H1 (cell line): ENCODE results near the gene DNAJB13. TPM values are rescaled to one million over a fixed set of nuclear protein-coding genes. Genes with fewer than 3 reads are reported as not detected.

Experiments
- CTCF ChIA-PET: fragments of 300-600 bp; sonication (Branson Sonifier 250); formaldehyde crosslinking; loops from one replicate; lab custom pipeline; 2021; ENCODE audit not compliant: partially characterized antibody; lab: Charles Lee
- POLR2A ChIA-PET: fragments of 300-600 bp; sonication (Branson Sonifier 250); formaldehyde crosslinking; loops from one replicate; lab custom pipeline; 2021; ENCODE audit warnings: inconsistent platforms; ENCODE audit not compliant: partially characterized antibody; lab: Charles Lee
- DNase-seq, 2 experiments: peaks; one replicate each; pipeline versions ENCODE4 v3.0.0 to v3.0.0-alpha.2; 2010 to 2022; ENCODE audit warnings: low spot score in 2 of 2, low read depth in 1 of 2, mixed read lengths in 1 of 2
- FAIRE-seq: peaks from 2 replicates; lab custom pipeline; 2011; peaks lifted over from hg19 to GRCh38; lab: Jason Lieb, UNC
- H2AFZ ChIP-seq: 2 replicates; pipeline ENCODE4 v1.8.1; 2012; ENCODE audit warnings: low read length, inconsistent platforms
- H2AK5ac ChIP-seq: 2 replicates; pipeline ENCODE4 v1.6.1; 2013; ENCODE audit warnings: low read depth, low read length
- H2BK120ac ChIP-seq: replicated peaks from 2 replicates; pipeline ENCODE3; 2013; ENCODE audit warnings: low read depth, low read length, inconsistent platforms
- H2BK12ac ChIP-seq: 2 replicates; pipeline ENCODE4 v1.6.1; 2013; ENCODE audit warnings: low read depth, low read length
- H2BK15ac ChIP-seq: 2 replicates; pipeline ENCODE4 v1.6.1; 2013; ENCODE audit warnings: low read length
- H2BK20ac ChIP-seq: 2 replicates; pipeline ENCODE4 v1.6.1; 2013; ENCODE audit warnings: low read length
- H2BK5ac ChIP-seq: 2 replicates; pipeline ENCODE4 v1.6.1; 2013; ENCODE audit warnings: low read depth, low read length
- H3K14ac ChIP-seq: 2 replicates; pipeline ENCODE4 v1.6.1; 2013; ENCODE audit warnings: inconsistent platforms; ENCODE audit not compliant: insufficient read length
- H3K18ac ChIP-seq: 2 replicates; pipeline ENCODE4 v1.6.1; 2013; ENCODE audit warnings: low read length; ENCODE audit errors: extremely low read depth
- H3K23ac ChIP-seq: 2 replicates; pipeline ENCODE4 v1.6.1; 2013; ENCODE audit warnings: inconsistent platforms; ENCODE audit not compliant: insufficient read length
- H3K23me2 ChIP-seq: 2 replicates; pipeline ENCODE4 v1.6.1; 2013; ENCODE audit warnings: low read depth, low read length
- H3K27ac ChIP-seq: 2 replicates; pipeline ENCODE4 v1.6.1; 2011; ENCODE audit warnings: low read depth, low read length, inconsistent platforms
- H3K27me3 ChIP-seq, 4 experiments: replicated peaks in 1 of 4; 1 replicate in 1 of 4; 2 replicates in 3 of 4; pipeline versions ENCODE4 v1.6.1 to v1.8.1; 2011 to 2013; ENCODE audit warnings: low read length in 3 of 4, mild to moderate bottlenecking in 3 of 4, inconsistent platforms in 2 of 4, mixed read lengths in 2 of 4, moderate library complexity in 1 of 4; ENCODE audit not compliant: control insufficient read depth in 3 of 4, insufficient read depth in 3 of 4; ENCODE audit errors: extremely low read depth in 1 of 4
- H3K36me3 ChIP-seq, 4 experiments: 2 replicates each; pipeline versions ENCODE4 v1.6.1 to v1.8.1; 2011 to 2013; ENCODE audit warnings: mild to moderate bottlenecking in 4 of 4, low read length in 3 of 4, moderate library complexity in 2 of 4, control low read depth in 1 of 4, inconsistent platforms in 1 of 4; ENCODE audit not compliant: insufficient read depth in 4 of 4, control insufficient read depth in 2 of 4
- H3K4ac ChIP-seq: replicated peaks from 2 replicates; pipeline ENCODE3; 2013; ENCODE audit warnings: low read length, low read depth, mixed read lengths, inconsistent platforms; ENCODE audit not compliant: insufficient read length
- H3K4me1 ChIP-seq, 4 experiments: replicated peaks in 1 of 4; 1 replicate in 1 of 4; 2 replicates in 3 of 4; pipeline versions ENCODE4 v1.6.1 to v1.8.1; 2011 to 2013; ENCODE audit warnings: low read length in 3 of 4, inconsistent platforms in 2 of 4, mixed read lengths in 1 of 4; ENCODE audit not compliant: insufficient read depth in 4 of 4, control insufficient read depth in 3 of 4
- H3K4me2 ChIP-seq, 2 experiments: 2 replicates each; pipeline versions ENCODE4 v1.6.1 to v1.8.1; 2011 to 2013; ENCODE audit warnings: low read depth in 2 of 2, low read length in 2 of 2, control low read depth in 1 of 2, inconsistent platforms in 1 of 2, mild to moderate bottlenecking in 1 of 2; ENCODE audit not compliant: insufficient read depth in 1 of 2
- H3K4me3 ChIP-seq, 4 experiments: fragments of 200-600, 300-600 bp in 1 of 4; sonication (generic), shearing (Covaris generic), sonication (Bioruptor Twin) in 1 of 4; 2 replicates each; pipeline versions ENCODE4 v1.5.1 to v1.8.1; 2011 to 2016; ENCODE audit warnings: low read length in 4 of 4, low read depth in 3 of 4, control low read depth in 2 of 4, inconsistent platforms in 2 of 4, mild to moderate bottlenecking in 2 of 4, mixed read lengths in 1 of 4, moderate library complexity in 1 of 4; ENCODE audit not compliant: insufficient read depth in 2 of 4; ENCODE audit errors: extremely low read depth in 1 of 4
- H3K56ac ChIP-seq: replicated peaks from 2 replicates; pipeline ENCODE3; 2013; ENCODE audit warnings: low read depth, mild to moderate bottlenecking, mixed read lengths, low read length, inconsistent platforms; ENCODE audit not compliant: insufficient read length
- H3K79me1 ChIP-seq: 2 replicates; pipeline ENCODE4 v1.6.1; 2013; ENCODE audit warnings: low read depth, low read length, control low read depth
- H3K79me2 ChIP-seq, 2 experiments: 2 replicates each; pipeline versions ENCODE4 v1.6.1 to v1.8.1; 2012 to 2013; ENCODE audit warnings: low read length in 2 of 2, mild to moderate bottlenecking in 2 of 2, inconsistent platforms in 1 of 2; ENCODE audit not compliant: insufficient read depth in 2 of 2, control insufficient read depth in 1 of 2
- H3K9ac ChIP-seq, 4 experiments: replicated peaks in 1 of 4; 1 replicate in 1 of 4; 2 replicates in 3 of 4; pipeline versions ENCODE4 v1.6.1 to v1.8.1; 2011 to 2013; ENCODE audit warnings: low read depth in 3 of 4, low read length in 3 of 4, control low read depth in 2 of 4, mild to moderate bottlenecking in 2 of 4, moderate library complexity in 2 of 4, inconsistent platforms in 1 of 4; ENCODE audit errors: extremely low read depth in 1 of 4
- H3K9me3 ChIP-seq, 2 experiments: 2 replicates each; pipeline versions ENCODE4 v1.6.1 to v1.8.1; 2012 to 2013; ENCODE audit warnings: mild to moderate bottlenecking in 2 of 2, moderate library complexity in 2 of 2, control low read depth in 1 of 2, inconsistent platforms in 1 of 2, low read depth in 1 of 2, low read length in 1 of 2, mixed read lengths in 1 of 2; ENCODE audit not compliant: insufficient read depth in 2 of 2
- H4K20me1 ChIP-seq, 2 experiments: replicated peaks in 1 of 2; 2 replicates each; pipeline versions ENCODE3 to v1.8.1; 2011 to 2013; ENCODE audit warnings: inconsistent platforms in 2 of 2, low read length in 2 of 2, mild to moderate bottlenecking in 1 of 2; ENCODE audit not compliant: insufficient read depth in 2 of 2, control insufficient read depth in 1 of 2
- H4K5ac ChIP-seq: 2 replicates; pipeline ENCODE4 v1.6.1; 2013; ENCODE audit warnings: low read length, low read depth, mixed read lengths, inconsistent platforms; ENCODE audit not compliant: insufficient read length
- H4K8ac ChIP-seq: 2 replicates; pipeline ENCODE4 v1.8.0; 2013; ENCODE audit warnings: mild to moderate bottlenecking, moderate library complexity, low read length, inconsistent platforms; ENCODE audit not compliant: insufficient read depth; ENCODE audit errors: extremely low read depth
- H4K91ac ChIP-seq: replicated peaks from 2 replicates; pipeline ENCODE3; 2013; ENCODE audit warnings: low read length, mixed read lengths, inconsistent platforms; ENCODE audit not compliant: insufficient read length
- ASH2L ChIP-seq: fragments of 200-600, 300-600 bp; sonication (generic); IDR thresholded peaks from one replicate; pipeline ENCODE4 v1.7.1; 2017; ENCODE audit warnings: low read length
- CHD1 ChIP-seq: IDR thresholded peaks from 2 replicates; pipeline ENCODE4 v1.6.1; 2012; ENCODE audit warnings: low read depth, low read length, improper control_type of control experiment
- NRF1 ChIP-seq: IDR thresholded peaks from 2 replicates; pipeline ENCODE4 v1.6.1; 2011; ENCODE audit warnings: mild to moderate bottlenecking, low read depth, low read length, improper control_type of control experiment
- POLR2A ChIP-seq, 2 experiments: IDR thresholded peaks; 1 replicate in 1 of 2; 2 replicates in 1 of 2; pipeline ENCODE4 v1.6.1; 2011; ENCODE audit warnings: low read depth in 2 of 2, low read length in 2 of 2, mild to moderate bottlenecking in 2 of 2; ENCODE audit errors: control extremely low read depth in 1 of 2
- WGBS, 2 experiments: shearing (Covaris generic) in 1 of 2; methylation state at CpG; one replicate each; pipeline versions ENCODE4 v1.1.6 to v1.1.7; 2013 to 2015; ENCODE audit warnings: low lambda C conversion rate in 2 of 2, mixed read lengths in 2 of 2, inconsistent platforms in 1 of 2, low coverage in 1 of 2, missing lambda C conversion rate in 1 of 2; ENCODE audit not compliant: insufficient replicate concordance in 2 of 2, insufficient coverage in 1 of 2, insufficient read length in 1 of 2; ENCODE audit errors: extremely low coverage in 1 of 2, missing lambda C conversion rate in 1 of 2; 5-methylcytosine and 5-hydroxymethylcytosine counted together
- polyA plus RNA-seq, 7 experiments: library from polyadenylated mRNA; depleted of rRNA in 3 of 7; stranded (reverse) in 5 of 7; unstranded in 2 of 7; fragments of >200 nt in 5 of 7; fragments of 200-250 nt in 2 of 7; gene quantifications; 1 replicate in 5 of 7; 2 replicates in 1 of 7; 4 replicates in 1 of 7; pipeline versions ENCODE4 v1.2.1 to v1.2.3, GENCODE V29; 2011 to 2013; ENCODE audit warnings: missing spikeins in 2 of 7, mixed read lengths in 2 of 7
- total RNA-seq: library from RNA; stranded (reverse); fragmentation: NEBNext Ultra II Directional; extraction: Animal tissue kit (Norgen Biotek cat#: 25700); gene quantifications from 2 replicates; pipeline ENCODE4 v1.2.1, GENCODE V29; 2021

The DNAJB13 gene
- total and polyA plus RNA-seq, 2 of the 8 experiments (the other 6 are each of a cell fraction or from before 2014, with no cell fraction given), result 0.27 TPM; not detected in 1

DNA sequence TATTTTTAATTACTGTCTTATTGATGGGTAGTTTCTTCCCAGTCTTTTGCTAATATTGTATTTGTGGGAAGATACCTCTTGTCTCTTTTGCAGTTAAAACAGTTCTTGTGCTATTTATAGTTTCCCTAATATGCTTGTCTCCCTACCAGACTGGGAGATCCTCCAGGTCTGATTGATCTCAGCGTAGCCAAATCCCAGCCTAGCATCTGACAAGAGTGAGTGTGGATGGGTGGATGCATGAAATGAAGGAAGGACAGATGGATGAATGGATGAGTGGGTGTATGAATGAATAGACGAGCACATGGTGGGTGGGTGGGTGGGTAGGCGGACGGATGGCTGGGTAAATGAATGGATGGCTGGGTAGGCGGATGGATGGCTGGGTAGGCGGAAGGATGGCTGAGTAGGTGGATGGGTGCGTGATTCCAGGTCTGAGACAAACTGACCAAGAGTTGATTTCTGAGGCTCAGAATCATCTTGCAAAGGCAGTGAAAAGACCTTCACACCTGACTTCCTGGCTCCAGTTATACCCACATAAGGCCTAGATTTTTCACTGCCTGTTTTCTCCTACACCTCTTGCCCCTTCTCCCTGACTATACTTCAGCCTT, 11.4 kb downstream of the DNAJB13 start:
- Histone ChIP-seq H3K36me3 (no peaks in the 10 kb centered on the region), H2BK20ac (no peak overlapping the region), H3K9ac (no peak overlapping the region), H4K8ac (no peak overlapping the region), H2AK5ac (no peak overlapping the region), H2BK120ac (no peak overlapping the region), H2BK12ac (no peak overlapping the region), H3K56ac (no peak overlapping the region), H2AFZ (no peak overlapping the region), H3K4me3 (no peak overlapping the region), H3K14ac (no peak overlapping the region), H2BK15ac (no peak overlapping the region), H4K91ac (no peak overlapping the region), H3K18ac (no peak overlapping the region), H3K79me1 (no peaks in the 10 kb centered on the region), H3K23ac (no peak overlapping the region), H3K4me1 (no peaks in the 10 kb centered on the region; a peak in 1 of 7 replicates), H3K79me2 (no peaks in the 10 kb centered on the region), H4K20me1 (no peaks in the 10 kb centered on the region), H3K9me3 (no peaks in the 10 kb centered on the region), H3K23me2 (no peaks in the 10 kb centered on the region; the same call in 1 of the 2 replicates), H4K5ac (no peak overlapping the region), H3K4me2 (no peak overlapping the region), H3K4ac (no peak overlapping the region), H3K27me3 (no peaks in the 10 kb centered on the region; a peak in 1 of 7 replicates), H3K27ac (no peak overlapping the region), H2BK5ac (no peak overlapping the region)
- WGBS, 2 experiments, result 81% methylated on average over 4 of the region's 7 CpGs; no CpG with 5 or more reads in 1 of the 2 experiments
- CTCF ChIA-PET, result interaction anchor here (0.7 to 3.1 kb wide), 2 partner anchors 18 to 44 kb away, joined by 3 to 22 read pairs; no protein-coding TSS in a partner anchor
- POLR2A ChIA-PET, result interaction anchor here (1.1 to 2.4 kb wide), 2 partner anchors 11 to 243 kb away, joined by 4 to 8 read pairs; no protein-coding TSS in a partner anchor
- TF ChIP-seq NRF1 (no peak), CHD1 (no peak), POLR2A (IDR thresholded peaks at IDR 0.05; ENCODE audit: control extremely low read depth in 1 of 2, low read depth in 2 of 2, low read length in 2 of 2) (no peak), ASH2L (no peak)
- DNase-seq, result no peak
- FAIRE-seq, result no peak
